ENCODE results near the gene PNPLA2. TPM values are rescaled to one million over a fixed set of nuclear protein-coding genes. Genes with fewer than 3 reads are reported as not detected.
A peak's percentile ranks its signal among the peaks of the same experiment; 100 is the strongest.

The PNPLA2 gene
- total RNA-seq, 1 experiment from 2014 or later = 66.5 TPM

GRCh38 chr11:837189-837989, 18.7 kb downstream of the PNPLA2 start:
- ChIA-PET CTCF (interaction anchor here (1.4 to 2.2 kb wide), 4 partner anchors 8 to 31 kb away, joined by 4 to 16 read pairs (median 6); partner anchors contain the start of genes CRACR2B and PNPLA2), POLR2A (interaction anchor here (0.7 to 1.0 kb wide), 2 partner anchors 17 to 33 kb away, joined by 3 to 6 read pairs; no protein-coding TSS in a partner anchor)
- Mint-ChIP-seq H3K9me3 (no peaks in the 10 kb centered on the region), H3K4me1 (peaks cover 27% of the 10 kb centered on the region), H3K4me3 (no peak overlapping the region), H3K27me3 (ENCODE audit: low read depth) (peaks cover 3% of the 10 kb centered on the region), H3K27ac (no peak overlapping the region), H3K36me3 (peaks cover 13% of the 10 kb centered on the region)
- DNase-seq (ENCODE audit: low spot score) = no peak
- no peak for TF ChIP-seq ZNF396 (CRISPR knock-in tag; IDR thresholded peaks at IDR 0.05; ENCODE audit: borderline replicate concordance)
- TF ChIP-seq HMGXB4 (CRISPR knock-in tag; IDR thresholded peaks at IDR 0.05) = no peak
- no peak for TF ChIP-seq TP53 (CRISPR knock-in tag; IDR thresholded peaks at IDR 0.05)
- TF ChIP-seq TEAD4 (CRISPR knock-in tag; IDR thresholded peaks at IDR 0.05) = no peak
- no peak for TF ChIP-seq PRDM15 (CRISPR knock-in tag; IDR thresholded peaks at IDR 0.05)
- no peak for TF ChIP-seq HMGA2 (CRISPR knock-in tag; IDR thresholded peaks at IDR 0.05)
- TF ChIP-seq ATF1 (CRISPR knock-in tag; IDR thresholded peaks at IDR 0.05) = 0 out of 2 replicates have a peak, but pooled peaks have one; percentile 33
- TF ChIP-seq AR (CRISPR knock-in tag; IDR thresholded peaks at IDR 0.05) = no peak
- ATAC-seq = no peak

- peaks cover 13% of the 10 kb centered on the region for H3K36me3 Mint-ChIP-seq
- no peak overlapping the region for H3K27ac Mint-ChIP-seq
- H3K27me3 Mint-ChIP-seq (ENCODE audit: low read depth) = peaks cover 3% of the 10 kb centered on the region; the same call in 1 of the 2 replicates
- H3K9me3 Mint-ChIP-seq = no peaks in the 10 kb centered on the region
- ATAC-seq (no peak), DNase-seq (ENCODE audit: low spot score) (no peak)
- H3K4me1 Mint-ChIP-seq = peaks cover 27% of the 10 kb centered on the region
- CTCF ChIA-PET = interaction anchor here (0.6 to 2.2 kb wide), 7 partner anchors 9 to 217 kb away, joined by 3 to 16 read pairs (median 4); partner anchors contain the start of genes CRACR2B and PNPLA2
- POLR2A ChIA-PET = interaction anchor here (0.5 to 1.0 kb wide), 2 partner anchors 10 to 32 kb away, joined by 3 to 4 read pairs; no protein-coding TSS in a partner anchor
- H3K4me3 Mint-ChIP-seq = no peak overlapping the region
- TF ChIP-seq MAX (CRISPR knock-in tag; IDR thresholded peaks at IDR 0.05) = no peak
- TF ChIP-seq ATF2 (CRISPR knock-in tag; IDR thresholded peaks at IDR 0.05; ENCODE audit: borderline replicate concordance, low read depth) = no peak
- TF ChIP-seq ESRRA (CRISPR knock-in tag; IDR thresholded peaks at IDR 0.05; ENCODE audit: borderline replicate concordance) = no peak
- TF ChIP-seq ARID4B (CRISPR knock-in tag; IDR thresholded peaks at IDR 0.05; ENCODE audit: borderline replicate concordance) = no peak
- TF ChIP-seq PRDM15 (CRISPR knock-in tag; IDR thresholded peaks at IDR 0.05) = no peak
- no peak for TF ChIP-seq MXD4 (CRISPR knock-in tag; IDR thresholded peaks at IDR 0.05; ENCODE audit: borderline replicate concordance)
- TF ChIP-seq CREB1 (CRISPR knock-in tag; IDR thresholded peaks at IDR 0.05) = no peak
Measured at GRCh38 chr11:837990-838307, 19.2 kb downstream of the PNPLA2 start.
